ENCODE data around the gene HELQ.

DNA sequence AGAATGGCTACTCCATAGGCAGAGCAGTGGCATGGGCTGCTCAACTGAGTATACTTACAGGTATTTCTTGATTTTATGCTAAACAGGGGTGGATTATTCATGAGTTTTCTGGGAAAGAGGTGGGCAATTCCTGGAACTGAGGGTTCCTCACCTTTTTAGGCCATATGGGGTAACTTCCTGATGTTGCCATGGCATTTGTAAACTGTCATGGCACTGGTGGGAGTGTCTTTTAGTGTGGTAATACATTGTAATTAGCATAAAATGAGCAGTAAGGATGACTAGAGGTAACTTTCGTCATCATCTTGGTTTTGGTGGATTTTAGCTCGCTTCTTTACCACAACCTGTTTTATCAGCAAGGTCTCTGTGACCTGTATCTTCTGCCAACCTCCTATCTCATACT, 72.8 kb downstream of the HELQ start:
- TF ChIP-seq CTCF (IDR thresholded peaks at IDR 0.05; ENCODE audit: poor library complexity) = no peak
- TF ChIP-seq EZH2phosphoT487 (IDR thresholded peaks at IDR 0.05; ENCODE audit: low read depth, severe bottlenecking, unreplicated experiment) = no peak
